Mesendoderm (in vitro differentiated cells): ENCODE data around the gene MLANA.

Source experiments
- DNase-seq: peaks from one replicate; pipeline ENCODE4 v3.0.0; 2013
- H2AK5ac ChIP-seq: 2 replicates; pipeline ENCODE4 v1.6.1; 2013; ENCODE audit warnings: low read length, inconsistent platforms
- H2BK120ac ChIP-seq: 2 replicates; pipeline ENCODE4 v1.6.1; 2013; ENCODE audit warnings: low read depth, mild to moderate bottlenecking, low read length, moderate library complexity, mixed read lengths
- H2BK15ac ChIP-seq: replicated peaks from 2 replicates; pipeline ENCODE4 v1.6.1; 2013; ENCODE audit warnings: low read depth, mild to moderate bottlenecking, moderate library complexity
- H2BK5ac ChIP-seq: 2 replicates; pipeline ENCODE4 v1.6.1; 2013; ENCODE audit warnings: low read length, inconsistent platforms
- H3K18ac ChIP-seq: 2 replicates; pipeline ENCODE4 v1.6.1; 2013; ENCODE audit warnings: mild to moderate bottlenecking, low read length, mixed read lengths
- H3K23ac ChIP-seq: one replicate; pipeline ENCODE4 v1.6.1; 2013; ENCODE audit warnings: low read length
- H3K27ac ChIP-seq: 2 replicates; pipeline ENCODE4 v1.5.1; 2013; ENCODE audit warnings: low read depth, mild to moderate bottlenecking, inconsistent platforms, low read length, moderate library complexity
- H3K27me3 ChIP-seq: 2 replicates; pipeline ENCODE4 v1.6.1; 2013; ENCODE audit warnings: low read length, control low read depth, mild to moderate bottlenecking, inconsistent platforms; ENCODE audit not compliant: insufficient read depth, poor library complexity
- H3K36me3 ChIP-seq: 2 replicates; pipeline ENCODE4 v1.6.1; 2013; ENCODE audit warnings: low read length, inconsistent platforms; ENCODE audit not compliant: control insufficient read depth, insufficient read depth
- H3K4ac ChIP-seq: one replicate; pipeline ENCODE4 v1.6.1; 2013; ENCODE audit warnings: low read depth, mild to moderate bottlenecking, low read length, moderate library complexity
- H3K4me1 ChIP-seq: 2 replicates; pipeline ENCODE4 v1.6.1; 2013; ENCODE audit warnings: low read depth, low read length, inconsistent platforms; ENCODE audit not compliant: control insufficient read depth
- H3K4me2 ChIP-seq: 2 replicates; pipeline ENCODE4 v1.6.1; 2013; ENCODE audit warnings: low read length
- H3K4me3 ChIP-seq: 2 replicates; pipeline ENCODE4 v1.5.1; 2013; ENCODE audit warnings: mild to moderate bottlenecking, low read length
- H3K56ac ChIP-seq: one replicate; pipeline ENCODE4 v1.6.1; 2013; ENCODE audit warnings: low read length
- H3K79me1 ChIP-seq: 2 replicates; pipeline ENCODE4 v1.6.1; 2013; ENCODE audit warnings: low read length, inconsistent platforms
- H3K79me2 ChIP-seq: 2 replicates; pipeline ENCODE4 v1.6.1; 2013; ENCODE audit warnings: mild to moderate bottlenecking, low read length; ENCODE audit not compliant: control insufficient read depth, insufficient read depth
- H3K9ac ChIP-seq: 2 replicates; pipeline ENCODE4 v1.6.1; 2013; ENCODE audit warnings: low read length, inconsistent platforms
- H4K5ac ChIP-seq: one replicate; pipeline ENCODE4 v1.6.1; 2013; ENCODE audit warnings: low read length
- H4K8ac ChIP-seq: one replicate; pipeline ENCODE4 v1.6.1; 2013; ENCODE audit warnings: low read depth, mild to moderate bottlenecking, control low read depth, low read length, moderate library complexity
- WGBS: extraction: QIAGEN DNeasy Blood & Tissue Kit; methylation state at CpG from one replicate; pipeline ENCODE4 v1.1.7; 2013; ENCODE audit warnings: low lambda C conversion rate, missing lambda C conversion rate; ENCODE audit not compliant: insufficient coverage; ENCODE audit errors: extremely low coverage; 5-methylcytosine and 5-hydroxymethylcytosine counted together

The MLANA gene

DNA sequence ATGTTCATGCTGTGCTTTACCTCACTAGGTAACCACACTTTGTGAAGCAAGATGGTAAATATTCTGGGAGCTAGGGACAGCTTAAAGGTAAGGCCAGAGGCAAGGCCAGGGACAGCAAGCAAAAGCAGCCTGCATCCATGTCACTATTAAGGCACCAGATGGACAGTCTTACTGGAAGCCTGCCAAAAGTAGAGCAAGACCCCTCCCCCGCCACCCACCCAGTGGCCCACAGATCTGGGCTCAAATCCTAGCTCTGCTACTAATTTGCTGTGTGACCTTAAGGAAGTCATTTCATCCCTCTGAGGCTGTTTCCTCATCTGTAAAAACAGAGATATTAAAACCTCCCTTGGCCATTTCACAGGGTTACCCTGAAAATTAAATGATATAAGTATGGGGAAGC is 44.6 kb upstream of the MLANA start:
- WGBS: no CpG with 5 or more reads among the region's 1 CpG
- Histone ChIP-seq H3K4me1 (no peaks in the 10 kb centered on the region), H3K27ac (no peak overlapping the region)

DNA sequence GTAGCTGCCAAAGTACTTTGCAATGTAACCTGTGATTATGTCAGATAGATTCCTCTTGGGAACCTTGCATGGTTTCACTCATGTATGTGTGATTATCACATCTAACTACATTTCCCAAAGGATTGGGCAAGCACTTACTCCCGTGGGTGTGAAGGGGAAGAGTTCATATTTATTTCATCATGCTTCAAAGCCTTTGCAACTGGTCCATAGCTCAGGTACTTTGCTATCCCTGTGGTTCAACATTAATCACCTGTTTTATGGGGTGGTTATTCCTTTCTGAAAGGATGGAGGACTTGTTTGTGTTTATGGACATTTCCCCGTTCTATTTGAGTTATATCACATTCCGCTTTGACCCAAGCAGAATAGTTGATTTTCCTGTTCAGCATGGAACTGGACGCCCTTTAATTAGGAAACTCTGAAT is 44.2 kb upstream of the MLANA start:
- H2BK15ac ChIP-seq: no peak overlapping the region
- H3K9ac ChIP-seq: no peak overlapping the region
- H3K18ac ChIP-seq: no peak overlapping the region
- H3K4ac ChIP-seq: no peak overlapping the region
- no peak overlapping the region for H4K8ac ChIP-seq
- H3K36me3 ChIP-seq: no peaks in the 10 kb centered on the region
- no peak overlapping the region for H3K23ac ChIP-seq
- H2BK120ac ChIP-seq: no peak overlapping the region
- H3K27me3 ChIP-seq: no peaks in the 10 kb centered on the region
- WGBS: no CpG with 5 or more reads among the region's 4 CpGs
- H3K27ac ChIP-seq: no peak overlapping the region
- no peaks in the 10 kb centered on the region for H3K4me1 ChIP-seq
- H4K5ac ChIP-seq: no peak overlapping the region
- no peak overlapping the region for H2AK5ac ChIP-seq
- no peak overlapping the region for H3K56ac ChIP-seq
- no peak for DNase-seq
- H3K79me2 ChIP-seq: no peaks in the 10 kb centered on the region
- H3K79me1 ChIP-seq: no peaks in the 10 kb centered on the region
- no peak overlapping the region for H2BK5ac ChIP-seq
- H3K4me3 ChIP-seq: no peak overlapping the region
- H3K4me2 ChIP-seq: no peak overlapping the region

More for the DNA sequence above, 44.6 kb upstream of the MLANA start:
- no peak overlapping the region for H3K4ac ChIP-seq
- no peaks in the 10 kb centered on the region for H3K79me1 ChIP-seq
- H3K4me3 ChIP-seq: no peak overlapping the region
- H3K56ac ChIP-seq: no peak overlapping the region
- H3K23ac ChIP-seq: no peak overlapping the region
- H3K4me2 ChIP-seq: no peak overlapping the region
- H2AK5ac ChIP-seq: no peak overlapping the region
- no peak overlapping the region for H2BK5ac ChIP-seq
- DNase-seq: no peak
- no peak overlapping the region for H2BK15ac ChIP-seq
- no peaks in the 10 kb centered on the region for H3K79me2 ChIP-seq
- no peak overlapping the region for H2BK120ac ChIP-seq
- no peak overlapping the region for H4K8ac ChIP-seq
- H3K36me3 ChIP-seq: no peaks in the 10 kb centered on the region
- no peak overlapping the region for H3K9ac ChIP-seq
- H4K5ac ChIP-seq: no peak overlapping the region
- H3K18ac ChIP-seq: no peak overlapping the region
- H3K27me3 ChIP-seq: no peaks in the 10 kb centered on the region

DNA sequence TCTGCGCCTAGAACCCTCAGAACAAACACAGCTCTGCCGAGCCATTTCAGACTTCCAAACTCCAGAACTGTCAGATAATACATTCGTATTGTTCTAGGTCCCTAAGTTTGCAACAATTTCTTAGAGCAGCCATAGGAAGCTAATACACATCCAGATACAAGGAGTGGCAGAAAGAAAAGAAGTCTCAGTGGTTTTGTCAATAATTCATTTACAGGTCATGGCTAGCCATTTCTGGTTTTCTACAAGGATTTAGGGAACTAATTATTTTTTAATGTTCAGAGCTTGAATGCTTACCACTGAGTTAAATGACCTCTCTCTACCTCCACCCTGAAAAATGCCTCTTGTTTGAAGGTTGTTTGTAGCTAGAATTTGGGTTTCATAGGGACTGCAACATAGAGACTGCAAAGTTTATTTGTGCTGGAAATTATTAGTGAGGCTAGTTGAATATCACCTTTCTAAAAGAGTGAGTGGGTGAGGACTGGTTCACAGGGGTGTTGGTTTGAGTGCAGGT is 42.3 kb upstream of the MLANA start:
- Histone ChIP-seq H3K36me3 (no peaks in the 10 kb centered on the region), H4K5ac (no peak overlapping the region), H4K8ac (no peak overlapping the region), H3K27ac (no peak overlapping the region), H2AK5ac (no peak overlapping the region), H2BK5ac (no peak overlapping the region), H3K79me1 (no peaks in the 10 kb centered on the region), H3K56ac (no peak overlapping the region), H3K4me2 (no peak overlapping the region), H2BK120ac (no peak overlapping the region), H3K4ac (no peak overlapping the region), H3K4me3 (no peak overlapping the region), H3K4me1 (no peaks in the 10 kb centered on the region), H2BK15ac (no peak overlapping the region), H3K9ac (no peak overlapping the region), H3K18ac (no peak overlapping the region), H3K23ac (no peak overlapping the region), H3K79me2 (no peaks in the 10 kb centered on the region), H3K27me3 (no peaks in the 10 kb centered on the region)
- no peak for DNase-seq
- no CpG with 5 or more reads among the region's 3 CpGs for WGBS

DNA sequence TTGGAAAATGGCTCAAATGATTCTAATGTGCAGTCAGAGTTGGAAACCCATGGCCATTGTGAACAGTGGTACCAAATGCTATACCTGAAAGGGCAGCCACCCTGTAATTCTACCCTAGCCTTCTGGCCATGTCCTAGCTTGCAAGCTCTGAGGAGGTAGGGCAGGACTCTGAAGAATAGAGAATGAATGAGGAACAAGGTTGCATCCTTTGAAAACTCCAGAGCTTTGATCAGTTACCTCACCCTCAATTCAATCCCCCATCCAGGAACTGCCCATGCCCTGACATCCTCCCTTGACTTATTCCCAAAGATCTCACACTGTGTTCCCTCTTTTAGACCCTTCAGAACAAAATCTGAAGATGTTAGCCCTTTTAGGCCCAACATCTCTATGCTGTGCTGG is 40.0 kb upstream of the MLANA start:
- Histone ChIP-seq H3K4me1 (no peaks in the 10 kb centered on the region), H3K27ac (no peak overlapping the region), H3K79me1 (no peaks in the 10 kb centered on the region), H4K5ac (no peak overlapping the region), H3K23ac (no peak overlapping the region), H2BK15ac (no peak overlapping the region), H3K79me2 (no peaks in the 10 kb centered on the region), H3K4ac (no peak overlapping the region), H3K36me3 (no peaks in the 10 kb centered on the region), H2BK5ac (no peak overlapping the region), H3K56ac (peak overlapping the region; percentile 7), H2AK5ac (no peak overlapping the region), H3K9ac (no peak overlapping the region), H3K27me3 (no peaks in the 10 kb centered on the region), H2BK120ac (no peak overlapping the region), H4K8ac (no peak overlapping the region), H3K18ac (no peak overlapping the region), H3K4me3 (no peak overlapping the region), H3K4me2 (no peak overlapping the region)
- DNase-seq: no peak

DNA sequence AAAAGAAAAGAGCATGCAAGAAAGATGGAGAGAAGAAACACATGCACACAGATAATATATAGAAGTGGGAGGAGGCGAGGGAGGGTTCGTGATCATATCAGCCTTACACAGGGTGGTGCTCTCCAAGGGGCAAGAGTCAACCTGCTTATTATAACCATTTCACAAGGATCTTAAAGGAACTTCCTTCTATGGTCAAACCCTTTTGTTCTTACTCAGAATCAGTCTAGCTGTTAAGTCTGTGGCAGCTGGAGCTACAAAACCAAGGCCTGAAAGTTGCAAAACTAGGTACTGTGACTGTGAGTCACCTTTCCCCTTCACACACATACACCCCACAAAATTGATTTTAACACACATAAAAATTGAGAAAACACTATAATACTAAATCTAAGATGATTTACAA is 39.2 kb upstream of the MLANA start:
- H3K18ac ChIP-seq: no peak overlapping the region
- no peak overlapping the region for H4K5ac ChIP-seq
- no peaks in the 10 kb centered on the region for H3K79me1 ChIP-seq
- no peak for DNase-seq
- H3K9ac ChIP-seq: no peak overlapping the region
- H2BK15ac ChIP-seq: no peak overlapping the region
- H4K8ac ChIP-seq: no peak overlapping the region
- no peaks in the 10 kb centered on the region for H3K79me2 ChIP-seq
- no peak overlapping the region for H3K4ac ChIP-seq
- H3K27ac ChIP-seq: no peak overlapping the region
- no peak overlapping the region for H2BK120ac ChIP-seq
- H3K56ac ChIP-seq: no peak overlapping the region
- H3K4me1 ChIP-seq: no peaks in the 10 kb centered on the region
- no peaks in the 10 kb centered on the region for H3K27me3 ChIP-seq
- H2BK5ac ChIP-seq: no peak overlapping the region
- no peaks in the 10 kb centered on the region for H3K36me3 ChIP-seq
- H2AK5ac ChIP-seq: no peak overlapping the region
- WGBS: no CpG with 5 or more reads among the region's 2 CpGs
- H3K4me2 ChIP-seq: no peak overlapping the region
- H3K23ac ChIP-seq: no peak overlapping the region
- H3K4me3 ChIP-seq: no peak overlapping the region

DNA sequence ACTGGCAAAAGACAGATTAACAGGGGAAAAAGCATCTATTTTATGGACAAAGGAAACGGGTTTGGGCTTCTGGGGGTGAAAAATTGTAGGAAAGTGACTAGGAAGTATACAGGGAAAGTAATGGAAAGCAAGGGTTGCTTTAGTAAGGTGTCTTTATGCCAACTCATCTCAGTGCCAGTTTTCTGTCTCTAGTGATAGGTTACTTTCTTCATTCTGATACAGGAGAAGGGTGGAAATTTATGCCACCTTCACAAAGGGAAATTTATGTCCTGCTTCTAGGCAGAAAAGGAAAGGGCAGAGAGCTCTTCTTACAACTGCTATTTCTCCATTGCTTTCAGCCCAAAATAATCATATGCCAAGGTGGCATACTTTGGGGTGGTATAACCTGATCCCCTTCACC is 37.7 kb upstream of the MLANA start:
- no peak overlapping the region for H2BK5ac ChIP-seq
- H3K4ac ChIP-seq: no peak overlapping the region
- no peak overlapping the region for H3K23ac ChIP-seq
- H3K27ac ChIP-seq: no peak overlapping the region
- H3K36me3 ChIP-seq: no peaks in the 10 kb centered on the region
- H3K27me3 ChIP-seq: no peaks in the 10 kb centered on the region
- no peak overlapping the region for H3K4me3 ChIP-seq
- WGBS: no CpG with 5 or more reads among the region's 1 CpG
- H3K9ac ChIP-seq: no peak overlapping the region
- no peak overlapping the region for H4K8ac ChIP-seq
- no peak overlapping the region for H3K18ac ChIP-seq
- H2AK5ac ChIP-seq: no peak overlapping the region
- H2BK120ac ChIP-seq: no peak overlapping the region
- H4K5ac ChIP-seq: no peak overlapping the region
- H3K56ac ChIP-seq: no peak overlapping the region
- H3K4me2 ChIP-seq: no peak overlapping the region
- H3K4me1 ChIP-seq: no peaks in the 10 kb centered on the region
- no peaks in the 10 kb centered on the region for H3K79me2 ChIP-seq
- no peak overlapping the region for H2BK15ac ChIP-seq
- no peaks in the 10 kb centered on the region for H3K79me1 ChIP-seq
- DNase-seq: no peak
